HepG2 (cell line): ENCODE results near the gene NPHS1. TPM values are rescaled to one million over a fixed set of nuclear protein-coding genes. Genes with fewer than 3 reads are reported as not detected.
A peak's percentile ranks its signal among the peaks of the same experiment; 100 is the strongest.

Experiments used
- CAMTA2 ChIP-seq: sonication (generic); formaldehyde crosslinking; IDR thresholded peaks from 2 replicates; pipeline ENCODE4 v1.4.0; 2020; ENCODE audit warnings: mild to moderate bottlenecking, missing genetic modification reagents, borderline replicate concordance
- ERF ChIP-seq: IDR thresholded peaks from 2 replicates; pipeline ENCODE4 v1.6.1; 2018; ENCODE audit warnings: missing biosample characterization, missing genetic modification reagents
- HOXD1 ChIP-seq: sonication (generic); formaldehyde crosslinking; IDR thresholded peaks from 2 replicates; pipeline ENCODE4 v1.5.0; 2020; ENCODE audit warnings: missing genetic modification reagents
- MAX ChIP-seq: IDR thresholded peaks from 2 replicates; pipeline ENCODE4 v1.6.1; 2012; ENCODE audit warnings: inconsistent platforms
- MED13 ChIP-seq: sonication (generic); formaldehyde crosslinking; IDR thresholded peaks from 2 replicates; pipeline ENCODE4 v1.5.0; 2020; ENCODE audit warnings: missing genetic modification reagents
- MLX ChIP-seq: IDR thresholded peaks from 2 replicates; pipeline ENCODE4 v1.6.1; 2016
- NRL ChIP-seq: sonication (generic); formaldehyde crosslinking; IDR thresholded peaks from 2 replicates; pipeline ENCODE4 v1.5.0; 2020; ENCODE audit warnings: missing genetic modification reagents, mild to moderate bottlenecking, moderate library complexity, borderline replicate concordance
- PLSCR1 ChIP-seq: sonication (generic); formaldehyde crosslinking; IDR thresholded peaks from 2 replicates; pipeline ENCODE4 v1.5.0; 2020; ENCODE audit warnings: missing genetic modification reagents, mild to moderate bottlenecking, borderline replicate concordance
- RBM22 ChIP-seq: fragments of 200-400 bp; formaldehyde crosslinking; optimal IDR thresholded peaks from 2 replicates; pipeline ENCODE3; 2017; ENCODE audit warnings: mild to moderate bottlenecking, low read length, moderate library complexity
- SRSF4 ChIP-seq: fragments of 200-400 bp; formaldehyde crosslinking; IDR thresholded peaks from one replicate; pipeline ENCODE4 v1.6.1; 2018; ENCODE audit warnings: mild to moderate bottlenecking, low read depth, low read length, moderate library complexity; ENCODE audit not compliant: poor library complexity, severe bottlenecking
- TRIM22 ChIP-seq: fragments of 450-650 bp; IDR thresholded peaks from 2 replicates; pipeline ENCODE4 v1.6.1; 2017
- ZNF121 ChIP-seq: sonication (generic); formaldehyde crosslinking; IDR thresholded peaks from 2 replicates; pipeline ENCODE4 v1.5.0; 2020; ENCODE audit warnings: mild to moderate bottlenecking, missing genetic modification reagents
- ZNF136 ChIP-seq: sonication (generic); formaldehyde crosslinking; IDR thresholded peaks from 2 replicates; pipeline ENCODE4 v1.8.1; 2022; ENCODE audit warnings: low read depth, mild to moderate bottlenecking, moderate library complexity, missing genetic modification reagents
- ZNF205 ChIP-seq: IDR thresholded peaks from 2 replicates; pipeline ENCODE4 v1.6.1; 2018; ENCODE audit warnings: missing biosample characterization, missing genetic modification reagents
- ZNF512 ChIP-seq: sonication (generic); formaldehyde crosslinking; IDR thresholded peaks from 2 replicates; pipeline ENCODE4 v1.4.0; 2020; ENCODE audit warnings: mild to moderate bottlenecking, missing genetic modification reagents
- ZNF546 ChIP-seq: sonication (generic); formaldehyde crosslinking; conservative IDR thresholded peaks from 2 replicates; pipeline ENCODE4 v1.8.1; 2023; ENCODE audit warnings: mild to moderate bottlenecking, missing genetic modification reagents
- ZNF607 ChIP-seq: sonication (generic); formaldehyde crosslinking; IDR thresholded peaks from 2 replicates; pipeline ENCODE4 v1.5.1; 2020; ENCODE audit warnings: missing genetic modification reagents, mild to moderate bottlenecking, borderline replicate concordance
- polyA plus RNA-seq, 8 experiments: library from polyadenylated mRNA; depleted of rRNA in 3 of 8; stranded (reverse) in 7 of 8; unstranded in 1 of 8; fragments of >200 nt; fragmentation: Illumina TruSeq in 4 of 8; extraction: Trizol in 4 of 8; gene quantifications; 2 replicates each; pipeline versions ENCODE4 v1.2.1 to v1.2.3, GENCODE V29; 2011 to 2016; ENCODE audit warnings: low read depth in 4 of 8, missing spikeins in 1 of 8, mixed read lengths in 1 of 8; ENCODE audit not compliant: insufficient read depth in 1 of 8
- total RNA-seq, 5 experiments: library from RNA; depleted of rRNA; stranded (reverse); fragments of >200 nt; fragmentation: Illumina TruSeq; extraction: Trizol; gene quantifications; 2 replicates each; pipeline ENCODE4 v1.2.3, GENCODE V29; 2016; ENCODE audit warnings: low read depth in 1 of 5
- TF ChIP-seq, protein P1 (sequence below): sonication (generic); formaldehyde crosslinking; conservative IDR thresholded peaks from 2 replicates; pipeline ENCODE4 v1.8.0; 2022; ENCODE audit warnings: low read depth, missing genetic modification reagents
- TF ChIP-seq, protein P2 (sequence below): sonication (generic); formaldehyde crosslinking; conservative IDR thresholded peaks from 2 replicates; pipeline ENCODE4 v1.8.0; 2022; ENCODE audit warnings: mild to moderate bottlenecking, moderate library complexity, missing genetic modification reagents
- TF ChIP-seq, protein P3 (sequence below): sonication (generic); formaldehyde crosslinking; IDR thresholded peaks from 2 replicates; pipeline ENCODE4 v1.4.0; 2020; ENCODE audit warnings: mild to moderate bottlenecking, low read depth, missing genetic modification reagents

NPHS1 gene
- total and polyA plus RNA-seq, 2 of the 13 experiments (the other 11 are each of a cell fraction or from before 2014, with no cell fraction given): not detected

- TF ChIP-seq ZNF512 (CRISPR knock-in tag) (no peak), MAX (peak; percentile 87), TRIM22 (no peak), HOXD1 (no peak), MLX (CRISPR knock-in tag) (no peak), CAMTA2 (no peak), ZNF121 (0 out of 2 replicates have a peak, but pooled peaks have one; percentile 12), SRSF4 (no peak), RBM22 (no peak), PLSCR1 (CRISPR knock-in tag) (no peak), ZNF136 (no peak), ZNF546 (no peak; the same call in 1 of the 2 replicates), NRL (peak; percentile 48; the same call in 1 of the 2 replicates), ZNF205 (CRISPR knock-in tag) (no peak), ZNF607 (peak; percentile 39; the same call in 1 of the 2 replicates), MED13 (CRISPR knock-in tag) (no peak), ERF (CRISPR knock-in tag) (peak; percentile 71; the same call in 1 of the 2 replicates)
- TF ChIP-seq, protein P1, sequence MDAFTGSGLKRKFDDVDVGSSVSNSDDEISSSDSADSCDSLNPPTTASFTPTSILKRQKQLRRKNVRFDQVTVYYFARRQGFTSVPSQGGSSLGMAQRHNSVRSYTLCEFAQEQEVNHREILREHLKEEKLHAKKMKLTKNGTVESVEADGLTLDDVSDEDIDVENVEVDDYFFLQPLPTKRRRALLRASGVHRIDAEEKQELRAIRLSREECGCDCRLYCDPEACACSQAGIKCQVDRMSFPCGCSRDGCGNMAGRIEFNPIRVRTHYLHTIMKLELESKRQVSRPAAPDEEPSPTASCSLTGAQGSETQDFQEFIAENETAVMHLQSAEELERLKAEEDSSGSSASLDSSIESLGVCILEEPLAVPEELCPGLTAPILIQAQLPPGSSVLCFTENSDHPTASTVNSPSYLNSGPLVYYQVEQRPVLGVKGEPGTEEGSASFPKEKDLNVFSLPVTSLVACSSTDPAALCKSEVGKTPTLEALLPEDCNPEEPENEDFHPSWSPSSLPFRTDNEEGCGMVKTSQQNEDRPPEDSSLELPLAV: no peak
- TF ChIP-seq, protein P2, sequence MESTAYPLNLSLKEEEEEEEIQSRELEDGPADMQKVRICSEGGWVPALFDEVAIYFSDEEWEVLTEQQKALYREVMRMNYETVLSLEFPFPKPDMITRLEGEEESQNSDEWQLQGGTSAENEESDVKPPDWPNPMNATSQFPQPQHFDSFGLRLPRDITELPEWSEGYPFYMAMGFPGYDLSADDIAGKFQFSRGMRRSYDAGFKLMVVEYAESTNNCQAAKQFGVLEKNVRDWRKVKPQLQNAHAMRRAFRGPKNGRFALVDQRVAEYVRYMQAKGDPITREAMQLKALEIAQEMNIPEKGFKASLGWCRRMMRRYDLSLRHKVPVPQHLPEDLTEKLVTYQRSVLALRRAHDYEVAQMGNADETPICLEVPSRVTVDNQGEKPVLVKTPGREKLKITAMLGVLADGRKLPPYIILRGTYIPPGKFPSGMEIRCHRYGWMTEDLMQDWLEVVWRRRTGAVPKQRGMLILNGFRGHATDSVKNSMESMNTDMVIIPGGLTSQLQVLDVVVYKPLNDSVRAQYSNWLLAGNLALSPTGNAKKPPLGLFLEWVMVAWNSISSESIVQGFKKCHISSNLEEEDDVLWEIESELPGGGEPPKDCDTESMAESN (CRISPR knock-in tag): no peak
- TF ChIP-seq, protein P3, sequence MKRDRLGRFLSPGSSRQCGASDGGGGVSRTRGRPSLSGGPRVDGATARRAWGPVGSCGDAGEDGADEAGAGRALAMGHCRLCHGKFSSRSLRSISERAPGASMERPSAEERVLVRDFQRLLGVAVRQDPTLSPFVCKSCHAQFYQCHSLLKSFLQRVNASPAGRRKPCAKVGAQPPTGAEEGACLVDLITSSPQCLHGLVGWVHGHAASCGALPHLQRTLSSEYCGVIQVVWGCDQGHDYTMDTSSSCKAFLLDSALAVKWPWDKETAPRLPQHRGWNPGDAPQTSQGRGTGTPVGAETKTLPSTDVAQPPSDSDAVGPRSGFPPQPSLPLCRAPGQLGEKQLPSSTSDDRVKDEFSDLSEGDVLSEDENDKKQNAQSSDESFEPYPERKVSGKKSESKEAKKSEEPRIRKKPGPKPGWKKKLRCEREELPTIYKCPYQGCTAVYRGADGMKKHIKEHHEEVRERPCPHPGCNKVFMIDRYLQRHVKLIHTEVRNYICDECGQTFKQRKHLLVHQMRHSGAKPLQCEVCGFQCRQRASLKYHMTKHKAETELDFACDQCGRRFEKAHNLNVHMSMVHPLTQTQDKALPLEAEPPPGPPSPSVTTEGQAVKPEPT (CRISPR knock-in tag): 0 out of 2 replicates have a peak, but pooled peaks have one; percentile 23
Observed at GRCh38 chr19:35797663-35798062, 54.6 kb downstream of the NPHS1 start (continued).
